Neural cell (in vitro differentiated cells): ENCODE measurements around the gene FIGNL1.

Source experiments
- CTCF ChIP-seq: fragments of 450-650 bp; IDR thresholded peaks from 2 replicates; pipeline ENCODE4 v1.5.1; 2014; ENCODE audit warnings: antibody characterized with exemption, mild to moderate bottlenecking, moderate library complexity; ENCODE audit not compliant: poor library complexity, severe bottlenecking
- EP300 ChIP-seq: fragments of 450-650 bp; conservative IDR thresholded peaks from 2 replicates; pipeline ENCODE4 v1.6.1; 2014; ENCODE audit warnings: antibody characterized with exemption, mild to moderate bottlenecking, moderate library complexity; ENCODE audit not compliant: poor library complexity, severe bottlenecking
- EZH2 ChIP-seq: fragments of 200-600, 300-800 bp; shearing (Covaris generic), sonication (generic); IDR thresholded peaks from 2 replicates; pipeline ENCODE4 v1.6.1; 2014; ENCODE audit warnings: antibody characterized with exemption, low read length, borderline replicate concordance, mild to moderate bottlenecking; ENCODE audit not compliant: insufficient read depth, poor library complexity, severe bottlenecking
- MXI1 ChIP-seq: fragments of 450-650 bp; conservative IDR thresholded peaks from 2 replicates; pipeline ENCODE4 v1.6.1; 2014; ENCODE audit warnings: antibody characterized with exemption, mild to moderate bottlenecking; ENCODE audit not compliant: poor library complexity, severe bottlenecking
- POLR2AphosphoS5 ChIP-seq: IDR thresholded peaks from 2 replicates; pipeline ENCODE4 v1.6.1; 2012
- REST ChIP-seq: IDR thresholded peaks from 2 replicates; pipeline ENCODE4 v1.6.1; 2012; ENCODE audit warnings: borderline replicate concordance

- TF ChIP-seq CTCF (no peak), POLR2AphosphoS5 (no peak), EZH2 (no peak), REST (no peak), MXI1 (no peak), EP300 (no peak)
Measured at GRCh38 chr7:50416527-50417182, 33.5 kb downstream of the FIGNL1 start.
